Measurements from ENCODE around the gene MRM3. TPM values are rescaled to one million over a fixed set of nuclear protein-coding genes. Genes with fewer than 3 reads are reported as not detected.

The MRM3 gene
- total RNA-seq, 1 donor from 2014 or later = 18.7 TPM

GRCh38 chr17:740240-741017, 41.7 kb upstream of the MRM3 start:
- H3K27ac ChIP-seq (replicated peaks) = no peak overlapping the region
- H3K36me3 ChIP-seq = peaks cover 60% of the 10 kb centered on the region
- intact Hi-C loops (cut with micrococcal nuclease) = no loop called here
- no peaks in the 10 kb centered on the region for H3K9me3 ChIP-seq (replicated peaks)
- DNase-seq = no peak
- TF ChIP-seq CTCF (IDR thresholded peaks at IDR 0.05; ENCODE audit: borderline replicate concordance) = no peak
- no peaks in the 10 kb centered on the region for H3K27me3 ChIP-seq (ENCODE audit: low read depth)
- H3K4me1 ChIP-seq = no peaks in the 10 kb centered on the region
- H3K4me3 ChIP-seq = no peak overlapping the region

- Histone ChIP-seq H3K4me3 (no peak overlapping the region), H3K27ac (replicated peaks) (no peak overlapping the region), H3K27me3 (ENCODE audit: low read depth) (no peaks in the 10 kb centered on the region), H3K9me3 (replicated peaks) (no peaks in the 10 kb centered on the region), H3K4me1 (no peaks in the 10 kb centered on the region), H3K36me3 (peaks cover 78% of the 10 kb centered on the region)
- no peak for TF ChIP-seq CTCF (IDR thresholded peaks at IDR 0.05; ENCODE audit: borderline replicate concordance)
- intact Hi-C loops (cut with micrococcal nuclease) = no loop called here
- DNase-seq = no peak
These were observed 39.9 kb upstream of the MRM3 start for GRCh38 chr17:742147-742793.

- no peaks in the 10 kb centered on the region for H3K9me3 ChIP-seq (replicated peaks)
- H3K4me3 ChIP-seq = no peak overlapping the region
- intact Hi-C loops (cut with micrococcal nuclease) = no loop called here
- no peak for DNase-seq
- peaks cover 84% of the 10 kb centered on the region for H3K36me3 ChIP-seq
- H3K27ac ChIP-seq (replicated peaks) = no peak overlapping the region
- no peaks in the 10 kb centered on the region for H3K27me3 ChIP-seq (ENCODE audit: low read depth)
- TF ChIP-seq CTCF (IDR thresholded peaks at IDR 0.05; ENCODE audit: borderline replicate concordance) = no peak
- no peaks in the 10 kb centered on the region for H3K4me1 ChIP-seq
These were observed 39.0 kb upstream of the MRM3 start for GRCh38 chr17:743139-743538.

- Histone ChIP-seq H3K27me3 (ENCODE audit: low read depth) (no peaks in the 10 kb centered on the region), H3K4me3 (no peak overlapping the region), H3K4me1 (peaks cover 2% of the 10 kb centered on the region), H3K9me3 (replicated peaks) (no peaks in the 10 kb centered on the region), H3K36me3 (peaks cover 75% of the 10 kb centered on the region), H3K27ac (replicated peaks) (no peak overlapping the region)
- no peak for DNase-seq
- intact Hi-C loops (cut with micrococcal nuclease) = no loop called here
- no peak for TF ChIP-seq CTCF (IDR thresholded peaks at IDR 0.05; ENCODE audit: borderline replicate concordance)
These were observed 37.2 kb upstream of the MRM3 start for GRCh38 chr17:744937-745336.

- Histone ChIP-seq H3K4me3 (no peak overlapping the region), H3K27ac (replicated peaks) (no peak overlapping the region), H3K9me3 (replicated peaks) (no peaks in the 10 kb centered on the region), H3K27me3 (ENCODE audit: low read depth) (no peaks in the 10 kb centered on the region), H3K4me1 (peaks cover 7% of the 10 kb centered on the region), H3K36me3 (peaks cover 71% of the 10 kb centered on the region)
- intact Hi-C loops (cut with micrococcal nuclease) = no loop called here
- no peak for DNase-seq
- TF ChIP-seq CTCF (IDR thresholded peaks at IDR 0.05; ENCODE audit: borderline replicate concordance) = no peak
These were observed 36.7 kb upstream of the MRM3 start for GRCh38 chr17:745406-745805.

Data from left ventricle myocardium inferior (tissue), 1 donor.